ENCODE data around the gene CASZ1.

GRCh38 chr1:10734375-10734774 is 62.1 kb downstream of the CASZ1 start:
- no peak for TF ChIP-seq EZH2 (IDR thresholded peaks at IDR 0.05; ENCODE audit: low read length, missing control alignments)
- TF ChIP-seq, protein P1, sequence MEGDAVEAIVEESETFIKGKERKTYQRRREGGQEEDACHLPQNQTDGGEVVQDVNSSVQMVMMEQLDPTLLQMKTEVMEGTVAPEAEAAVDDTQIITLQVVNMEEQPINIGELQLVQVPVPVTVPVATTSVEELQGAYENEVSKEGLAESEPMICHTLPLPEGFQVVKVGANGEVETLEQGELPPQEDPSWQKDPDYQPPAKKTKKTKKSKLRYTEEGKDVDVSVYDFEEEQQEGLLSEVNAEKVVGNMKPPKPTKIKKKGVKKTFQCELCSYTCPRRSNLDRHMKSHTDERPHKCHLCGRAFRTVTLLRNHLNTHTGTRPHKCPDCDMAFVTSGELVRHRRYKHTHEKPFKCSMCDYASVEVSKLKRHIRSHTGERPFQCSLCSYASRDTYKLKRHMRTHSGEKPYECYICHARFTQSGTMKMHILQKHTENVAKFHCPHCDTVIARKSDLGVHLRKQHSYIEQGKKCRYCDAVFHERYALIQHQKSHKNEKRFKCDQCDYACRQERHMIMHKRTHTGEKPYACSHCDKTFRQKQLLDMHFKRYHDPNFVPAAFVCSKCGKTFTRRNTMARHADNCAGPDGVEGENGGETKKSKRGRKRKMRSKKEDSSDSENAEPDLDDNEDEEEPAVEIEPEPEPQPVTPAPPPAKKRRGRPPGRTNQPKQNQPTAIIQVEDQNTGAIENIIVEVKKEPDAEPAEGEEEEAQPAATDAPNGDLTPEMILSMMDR (conservative IDR thresholded peaks at IDR 0.05 in 1 of 2, IDR thresholded peaks at IDR 0.05 in 1 of 2; ENCODE audit: low read depth in 1 of 2, low read length in 2 of 2) = no peak
